Smooth muscle cell (in vitro differentiated cells): ENCODE data around the gene CPEB2. TPM values are rescaled to one million over a fixed set of nuclear protein-coding genes. Genes with fewer than 3 reads are reported as not detected.

ENCODE experiments used
- DNase-seq: peaks from one replicate; lab custom pipeline; 2025; ENCODE audit not compliant: unreplicated experiment; lab: John Stamatoyannopoulos, UW
- H2AFZ ChIP-seq: fragments of 200-600 bp; sonication (generic); 2 replicates; pipeline ENCODE4 v1.6.0; 2016; ENCODE audit warnings: antibody characterized with exemption, low read depth, mild to moderate bottlenecking
- H3F3A ChIP-seq: fragments of 200-600 bp; sonication (generic); 2 replicates; pipeline ENCODE4 v1.6.0; 2017; ENCODE audit warnings: antibody characterized with exemption, low read depth
- H3K27ac ChIP-seq: fragments of 200-600 bp; sonication (generic); 2 replicates; pipeline ENCODE4 v1.5.1; 2016; ENCODE audit warnings: low read depth, mild to moderate bottlenecking
- H3K27me3 ChIP-seq: fragments of 200-600 bp; sonication (generic); 2 replicates; pipeline ENCODE4 v1.6.1; 2016; ENCODE audit warnings: low read depth, mild to moderate bottlenecking
- H3K36me3 ChIP-seq: fragments of 200-600 bp; sonication (generic); 2 replicates; pipeline ENCODE4 v1.5.1; 2016; ENCODE audit warnings: low read depth
- H3K4me1 ChIP-seq: fragments of 200-600 bp; sonication (generic); 2 replicates; pipeline ENCODE4 v1.5.1; 2016; ENCODE audit warnings: low read depth
- H3K4me2 ChIP-seq: fragments of 200-600 bp; sonication (generic); 2 replicates; pipeline ENCODE4 v1.6.0; 2016; ENCODE audit warnings: mild to moderate bottlenecking
- H3K4me3 ChIP-seq: fragments of 200-600 bp; sonication (generic); 2 replicates; pipeline ENCODE4 v1.5.1; 2016; ENCODE audit warnings: mild to moderate bottlenecking
- H3K79me2 ChIP-seq: fragments of 200-600 bp; sonication (generic); 2 replicates; pipeline ENCODE4 v1.6.0; 2016; ENCODE audit warnings: low read depth, mild to moderate bottlenecking
- H3K9ac ChIP-seq: fragments of 200-600 bp; sonication (generic); 2 replicates; pipeline ENCODE4 v1.6.0; 2016; ENCODE audit warnings: low read depth
- H3K9me3 ChIP-seq: fragments of 200-600 bp; sonication (generic); replicated peaks from 2 replicates; pipeline ENCODE4 v1.5.1; 2016; ENCODE audit warnings: low read depth
- H4K20me1 ChIP-seq: fragments of 200-600 bp; sonication (generic); 2 replicates; pipeline ENCODE4 v1.6.0; 2016; ENCODE audit warnings: low read depth
- CTCF ChIP-seq: fragments of 200-600 bp; sonication (generic); IDR thresholded peaks from 2 replicates; pipeline ENCODE4 v1.5.1; 2017; ENCODE audit warnings: borderline replicate concordance, mild to moderate bottlenecking, antibody characterized with exemption; ENCODE audit not compliant: insufficient read depth, poor library complexity, severe bottlenecking
- WGBS: methylation state at CpG from one replicate; pipeline ENCODE4 v1.1.7; 2016; ENCODE audit warnings: low lambda C conversion rate; 5-methylcytosine and 5-hydroxymethylcytosine counted together
- polyA plus RNA-seq: library from polyadenylated mRNA; unstranded; fragments of >200 nt; fragmentation: Nextera tagmentation; extraction: Ambion mirVana; gene quantifications from 2 replicates; pipeline ENCODE4 v1.2.1, GENCODE V29; 2016
- total RNA-seq: library from RNA; depleted of rRNA; stranded (reverse); fragments of >200 nt; gene quantifications from 2 replicates; pipeline ENCODE4 v1.2.3, GENCODE V29; 2014

CPEB2 gene
- total and polyA plus RNA-seq, 2 experiments from 2014 or later, result 5.8 to 35.4 TPM

- H3K79me2 ChIP-seq, result no peaks in the 10 kb centered on the region
- no peak for DNase-seq
- H2AFZ ChIP-seq, result no peak overlapping the region
- no peaks in the 10 kb centered on the region for H3K4me1 ChIP-seq
- no peak overlapping the region for H3K9ac ChIP-seq
- no peak overlapping the region for H3K27ac ChIP-seq
- no peak overlapping the region for H3K4me3 ChIP-seq
- H3K27me3 ChIP-seq, result no peaks in the 10 kb centered on the region
- no peaks in the 10 kb centered on the region for H3K36me3 ChIP-seq
- TF ChIP-seq CTCF, result no peak
- H3K9me3 ChIP-seq, result no peaks in the 10 kb centered on the region
- H3F3A ChIP-seq, result no peaks in the 10 kb centered on the region
- H4K20me1 ChIP-seq, result no peaks in the 10 kb centered on the region
- no peak overlapping the region for H3K4me2 ChIP-seq
Observed at GRCh38 chr4:15110120-15110571, 107.9 kb downstream of the CPEB2 start.

- H3K36me3 ChIP-seq, result no peaks in the 10 kb centered on the region
- no peak overlapping the region for H3K4me3 ChIP-seq
- DNase-seq, result no peak
- TF ChIP-seq CTCF, result no peak
- 87% methylated on average over 2 of the region's 2 CpGs for WGBS
- H4K20me1 ChIP-seq, result no peaks in the 10 kb centered on the region
- no peak overlapping the region for H3K9ac ChIP-seq
- no peak overlapping the region for H2AFZ ChIP-seq
- H3K79me2 ChIP-seq, result no peaks in the 10 kb centered on the region
- H3K9me3 ChIP-seq, result no peaks in the 10 kb centered on the region
- H3K27ac ChIP-seq, result no peak overlapping the region
- H3K4me1 ChIP-seq, result no peaks in the 10 kb centered on the region
- H3K4me2 ChIP-seq, result no peak overlapping the region
- no peaks in the 10 kb centered on the region for H3K27me3 ChIP-seq
- H3F3A ChIP-seq, result no peaks in the 10 kb centered on the region
Observed at GRCh38 chr4:15116509-15117079, 114.3 kb downstream of the CPEB2 start.

GRCh38 chr4:15117270-15117946, 115.1 kb downstream of the CPEB2 start:
- WGBS, result 86% methylated on average over 3 of the region's 3 CpGs
- H3K9me3 ChIP-seq, result no peaks in the 10 kb centered on the region
- H3K4me2 ChIP-seq, result no peak overlapping the region
- no peak for DNase-seq
- H2AFZ ChIP-seq, result no peak overlapping the region
- H3K27ac ChIP-seq, result no peak overlapping the region
- no peak overlapping the region for H3K4me3 ChIP-seq
- no peaks in the 10 kb centered on the region for H3F3A ChIP-seq
- H3K36me3 ChIP-seq, result no peaks in the 10 kb centered on the region
- no peaks in the 10 kb centered on the region for H3K27me3 ChIP-seq
- no peak overlapping the region for H3K9ac ChIP-seq
- H3K4me1 ChIP-seq, result no peaks in the 10 kb centered on the region
- no peak for TF ChIP-seq CTCF
- no peaks in the 10 kb centered on the region for H4K20me1 ChIP-seq
- H3K79me2 ChIP-seq, result no peaks in the 10 kb centered on the region

- Histone ChIP-seq H3K27me3 (no peaks in the 10 kb centered on the region), H3F3A (no peaks in the 10 kb centered on the region), H2AFZ (no peak overlapping the region), H3K9me3 (no peaks in the 10 kb centered on the region), H3K79me2 (no peaks in the 10 kb centered on the region), H3K27ac (no peak overlapping the region), H4K20me1 (no peaks in the 10 kb centered on the region), H3K4me1 (no peaks in the 10 kb centered on the region), H3K36me3 (no peaks in the 10 kb centered on the region), H3K4me3 (no peak overlapping the region), H3K9ac (no peak overlapping the region), H3K4me2 (no peak overlapping the region)
- WGBS, result 74% methylated on average over 4 of the region's 4 CpGs
- TF ChIP-seq CTCF, result no peak
- no peak for DNase-seq
Observed at GRCh38 chr4:15118292-15118691, 116.0 kb downstream of the CPEB2 start.
